ENCODE measurements around the gene BLTP3A. TPM values are rescaled to one million over a fixed set of nuclear protein-coding genes. Genes with fewer than 3 reads are reported as not detected.
A peak's percentile ranks its signal among the peaks of the same experiment; 100 is the strongest.
"Not testable (repeated sequence)": the region's sequence is repeated elsewhere in the genome, so short reads cannot be mapped to it uniquely, and the experiment has no call there.

Gene BLTP3A
- total and polyA plus RNA-seq, 2 experiments from 2014 or later: 6.4 to 20.6 TPM

GRCh38 chr6:34768148-34768547 lies 23.7 kb upstream of the BLTP3A start:
- TF ChIP-seq, protein P1, sequence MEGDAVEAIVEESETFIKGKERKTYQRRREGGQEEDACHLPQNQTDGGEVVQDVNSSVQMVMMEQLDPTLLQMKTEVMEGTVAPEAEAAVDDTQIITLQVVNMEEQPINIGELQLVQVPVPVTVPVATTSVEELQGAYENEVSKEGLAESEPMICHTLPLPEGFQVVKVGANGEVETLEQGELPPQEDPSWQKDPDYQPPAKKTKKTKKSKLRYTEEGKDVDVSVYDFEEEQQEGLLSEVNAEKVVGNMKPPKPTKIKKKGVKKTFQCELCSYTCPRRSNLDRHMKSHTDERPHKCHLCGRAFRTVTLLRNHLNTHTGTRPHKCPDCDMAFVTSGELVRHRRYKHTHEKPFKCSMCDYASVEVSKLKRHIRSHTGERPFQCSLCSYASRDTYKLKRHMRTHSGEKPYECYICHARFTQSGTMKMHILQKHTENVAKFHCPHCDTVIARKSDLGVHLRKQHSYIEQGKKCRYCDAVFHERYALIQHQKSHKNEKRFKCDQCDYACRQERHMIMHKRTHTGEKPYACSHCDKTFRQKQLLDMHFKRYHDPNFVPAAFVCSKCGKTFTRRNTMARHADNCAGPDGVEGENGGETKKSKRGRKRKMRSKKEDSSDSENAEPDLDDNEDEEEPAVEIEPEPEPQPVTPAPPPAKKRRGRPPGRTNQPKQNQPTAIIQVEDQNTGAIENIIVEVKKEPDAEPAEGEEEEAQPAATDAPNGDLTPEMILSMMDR (IDR thresholded peaks at IDR 0.05; ENCODE audit: low read depth, low read length): no peak
- no peak for DNase-seq (ENCODE audit: low read depth in 1 of 2, low spot score in 1 of 2)
- H3K27me3 ChIP-seq: no peaks in the 10 kb centered on the region
- H3K4me1 ChIP-seq (ENCODE audit: low read depth): no peaks in the 10 kb centered on the region
- peaks cover 59% of the 10 kb centered on the region for H3K36me3 ChIP-seq
- no peak overlapping the region for H3K4me3 ChIP-seq
- H3K9me3 ChIP-seq (ENCODE audit: low read depth): no peaks in the 10 kb centered on the region
- no peak overlapping the region for H3K27ac ChIP-seq

- Histone ChIP-seq H3K4me3 (no peak overlapping the region), H3K27ac (no peak overlapping the region), H3K9me3 (ENCODE audit: low read depth) (no peaks in the 10 kb centered on the region), H3K27me3 (no peaks in the 10 kb centered on the region), H3K36me3 (peaks cover 49% of the 10 kb centered on the region), H3K4me1 (ENCODE audit: low read depth) (no peaks in the 10 kb centered on the region)
- peak in 1 of 2 donors; percentile 44 for DNase-seq (ENCODE audit: low read depth in 1 of 2, low spot score in 1 of 2)
- TF ChIP-seq, protein P1 (IDR thresholded peaks at IDR 0.05; ENCODE audit: low read depth, low read length): no peak
Observed at GRCh38 chr6:34771727-34772126, 20.2 kb upstream of the BLTP3A start.

DNA sequence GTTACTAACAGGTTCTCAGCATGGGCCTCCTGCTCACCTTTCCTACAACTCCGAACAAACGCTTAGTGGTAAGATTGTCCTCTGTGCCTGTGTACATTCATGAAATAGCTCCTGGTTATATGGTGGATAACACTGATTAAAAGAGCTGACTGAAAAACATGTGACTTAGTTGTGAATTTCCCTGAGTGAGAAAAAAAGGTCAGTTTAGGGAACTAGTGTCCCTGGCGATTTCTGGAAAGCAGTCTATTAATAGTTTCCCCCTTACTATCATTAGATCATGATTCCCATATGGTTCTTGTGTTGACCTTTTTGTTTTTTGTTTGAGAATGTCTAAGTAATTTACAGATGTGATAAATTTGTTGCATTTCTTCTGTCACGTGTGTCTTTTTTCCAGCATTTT lies 18.9 kb upstream of the BLTP3A start:
- peaks cover 38% of the 10 kb centered on the region for H3K36me3 ChIP-seq

GRCh38 chr6:34773916-34774315 lies 18.0 kb upstream of the BLTP3A start:
- H3K4me3 ChIP-seq: no peak overlapping the region
- peaks cover 31% of the 10 kb centered on the region for H3K36me3 ChIP-seq
- no peaks in the 10 kb centered on the region for H3K9me3 ChIP-seq (ENCODE audit: low read depth)
- H3K4me1 ChIP-seq (ENCODE audit: low read depth): no peaks in the 10 kb centered on the region
- no peaks in the 10 kb centered on the region for H3K27me3 ChIP-seq
- TF ChIP-seq, protein P1 (IDR thresholded peaks at IDR 0.05; ENCODE audit: low read depth, low read length): no peak
- no peak for DNase-seq (ENCODE audit: low read depth in 1 of 2, low spot score in 1 of 2)
- no peak overlapping the region for H3K27ac ChIP-seq

More for the DNA sequence above, 18.9 kb upstream of the BLTP3A start:
- H3K9me3 ChIP-seq (ENCODE audit: low read depth): no peaks in the 10 kb centered on the region
- TF ChIP-seq, protein P1 (IDR thresholded peaks at IDR 0.05; ENCODE audit: low read depth, low read length): no peak
- no peak overlapping the region for H3K27ac ChIP-seq
- no peaks in the 10 kb centered on the region for H3K27me3 ChIP-seq
- H3K4me3 ChIP-seq: no peak overlapping the region
- no peaks in the 10 kb centered on the region for H3K4me1 ChIP-seq (ENCODE audit: low read depth)
- no peak for DNase-seq (ENCODE audit: low read depth in 1 of 2, low spot score in 1 of 2)

DNA sequence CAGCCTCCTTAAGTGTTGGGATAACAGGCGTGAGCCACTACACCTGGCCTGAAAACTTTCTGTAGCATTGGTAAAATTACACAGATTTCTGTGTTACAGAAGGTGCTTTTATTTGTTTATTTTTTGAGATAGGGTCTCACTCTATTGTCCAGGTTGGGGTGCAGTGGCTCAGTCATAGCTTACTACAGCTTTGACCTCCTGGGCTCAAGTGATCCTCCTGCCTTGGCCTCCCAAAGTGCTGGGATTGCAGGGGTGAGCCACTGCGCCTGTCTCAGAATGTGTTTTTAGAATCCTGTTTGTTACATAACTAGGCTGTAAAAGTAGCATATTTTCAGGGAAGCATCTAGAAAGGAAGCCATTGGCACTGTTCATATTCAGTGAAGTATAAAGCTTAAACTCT lies 16.9 kb upstream of the BLTP3A start:
- TF ChIP-seq, protein P1 (IDR thresholded peaks at IDR 0.05; ENCODE audit: low read depth, low read length): no peak

DNA sequence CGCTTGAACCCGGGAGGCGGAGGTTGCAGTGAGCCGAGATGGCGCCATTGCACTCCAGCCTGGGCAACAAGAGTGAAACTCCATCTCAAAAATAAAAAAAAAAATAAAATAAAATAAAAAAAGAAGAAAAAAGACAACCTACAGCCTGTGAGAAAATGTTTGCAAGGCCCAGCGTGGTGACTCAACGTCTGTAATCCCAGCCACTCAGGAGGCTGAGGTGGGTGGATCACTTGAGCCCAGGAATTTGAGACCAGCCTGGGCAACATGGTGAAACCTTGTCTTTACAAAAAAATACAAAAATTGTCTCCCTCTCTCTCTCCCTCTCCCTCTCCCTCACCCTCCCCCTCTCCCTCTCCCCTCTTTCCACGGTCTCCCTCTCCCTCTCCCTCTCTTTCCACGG lies 6.5 kb upstream of the BLTP3A start:
- not testable (repeated sequence) for H3K36me3 ChIP-seq; H3K9me3 ChIP-seq (ENCODE audit: low read depth); DNase-seq (ENCODE audit: low read depth in 1 of 2, low spot score in 1 of 2); H3K4me3 ChIP-seq; H3K27me3 ChIP-seq; H3K27ac ChIP-seq; H3K4me1 ChIP-seq (ENCODE audit: low read depth)

More for the DNA sequence above, 16.9 kb upstream of the BLTP3A start:
- Histone ChIP-seq H3K4me1 (ENCODE audit: low read depth) (no peaks in the 10 kb centered on the region), H3K9me3 (ENCODE audit: low read depth) (no peaks in the 10 kb centered on the region), H3K4me3 (no peak overlapping the region), H3K27ac (no peak overlapping the region), H3K27me3 (no peaks in the 10 kb centered on the region), H3K36me3 (peaks cover 30% of the 10 kb centered on the region)
- no peak for DNase-seq (ENCODE audit: low read depth in 1 of 2, low spot score in 1 of 2)

- not testable (repeated sequence) for H3K4me3 ChIP-seq; DNase-seq (ENCODE audit: low read depth in 1 of 2, low spot score in 1 of 2); H3K9me3 ChIP-seq (ENCODE audit: low read depth); H3K4me1 ChIP-seq (ENCODE audit: low read depth); H3K27ac ChIP-seq; H3K36me3 ChIP-seq; H3K27me3 ChIP-seq
Observed at GRCh38 chr6:34787152-34787551, 4.7 kb upstream of the BLTP3A start.
